K562 (cell line): Measurements from ENCODE around the gene POLR2L. TPM values are rescaled to one million over a fixed set of nuclear protein-coding genes. Genes with fewer than 3 reads are reported as not detected.
A peak's percentile ranks its signal among the peaks of the same experiment; 100 is the strongest.

Source experiments
- BMI1 ChIP-seq: fragments of 150-350 bp; IDR thresholded peaks from 2 replicates; pipeline ENCODE4 v1.6.1; 2014; ENCODE audit warnings: low read length
- CHD4 ChIP-seq: fragments of 200-600 bp; sonication (generic); IDR thresholded peaks from 3 replicates; pipeline ENCODE4 v1.6.1; 2012; ENCODE audit warnings: low read depth, mild to moderate bottlenecking, mixed read lengths, low read length, inconsistent platforms; ENCODE audit not compliant: insufficient read depth, insufficient replicate concordance, poor library complexity, severe bottlenecking
- E2F3 ChIP-seq: fragments of 250-450 bp; sonication (Bioruptor Pico); IDR thresholded peaks from 2 replicates; pipeline ENCODE4 v1.4.0; 2020; ENCODE audit warnings: mild to moderate bottlenecking
- MAFG ChIP-seq: fragments of 450-650 bp; conservative IDR thresholded peaks from 2 replicates; pipeline ENCODE4 v1.6.1; 2016; ENCODE audit warnings: missing genetic modification characterization, missing compliant biosample characterization
- NRF1 ChIP-seq, 2 experiments: fragments of 450-650 bp; IDR thresholded peaks in 1 of 2; conservative IDR thresholded peaks in 1 of 2; 2 replicates each; pipeline ENCODE4 v1.6.1; 2014; ENCODE audit warnings: mild to moderate bottlenecking in 2 of 2
- ZBTB5 ChIP-seq: fragments of 450-650 bp; IDR thresholded peaks from 2 replicates; pipeline ENCODE4 v1.6.1; 2017; ENCODE audit warnings: antibody characterized with exemption
- ZNF280B ChIP-seq: fragments of 250-450 bp; sonication (Bioruptor Pico); IDR thresholded peaks from 2 replicates; pipeline ENCODE4 v1.5.1; 2021; ENCODE audit warnings: mild to moderate bottlenecking
- polyA plus RNA-seq, 8 experiments: library from polyadenylated mRNA; depleted of rRNA in 4 of 8; stranded (reverse) in 5 of 8; unstranded in 3 of 8; fragments of >200 nt; fragmentation: Nextera tagmentation in 2 of 8; fragmentation: Illumina TruSeq in 1 of 8; extraction: Ambion mirVana in 2 of 8; extraction: Trizol in 1 of 8; gene quantifications; 2 replicates each; pipeline versions ENCODE4 v1.2.1 to v1.2.3, GENCODE V29; 2011 to 2014; ENCODE audit warnings: inconsistent platforms in 1 of 8, missing spikeins in 1 of 8
- total RNA-seq, 7 experiments: library from RNA; depleted of rRNA in 6 of 7; stranded (reverse); fragments of >200 nt in 6 of 7; fragmentation: Illumina TruSeq in 2 of 7; extraction: Trizol in 2 of 7; gene quantifications; 2 replicates each; pipeline versions ENCODE4 v1.2.1 to v1.2.3, GENCODE V29; 2011 to 2021; ENCODE audit warnings: low replicate concordance in 1 of 7
- TF ChIP-seq, protein P1 (sequence below): sonication (generic); formaldehyde crosslinking; IDR thresholded peaks from 2 replicates; pipeline ENCODE4 v1.8.1; 2023; ENCODE audit warnings: mild to moderate bottlenecking, missing genetic modification reagents
- TF ChIP-seq, protein P2 (sequence below), 2 experiments: fragments of 450-650 bp in 1 of 2; sonication (generic) in 1 of 2; formaldehyde crosslinking in 1 of 2; IDR thresholded peaks in 1 of 2; conservative IDR thresholded peaks in 1 of 2; 2 replicates each; pipeline versions ENCODE4 v1.6.1 to v1.8.1; 2016 to 2023; ENCODE audit warnings: mild to moderate bottlenecking in 2 of 2, moderate library complexity in 2 of 2, inconsistent platforms in 1 of 2, missing genetic modification reagents in 1 of 2
- TF ChIP-seq, protein P3 (sequence below): fragments of 450-650 bp; IDR thresholded peaks from 2 replicates; pipeline ENCODE4 v1.6.1; 2017; ENCODE audit warnings: antibody characterized with exemption, mild to moderate bottlenecking
- TF ChIP-seq, protein P4 (sequence below): sonication (generic); formaldehyde crosslinking; IDR thresholded peaks from 2 replicates; pipeline ENCODE4 v1.8.1; 2023; ENCODE audit warnings: mild to moderate bottlenecking, missing genetic modification reagents

The POLR2L gene
- total and polyA plus RNA-seq, 9 of the 15 experiments (the other 6 are each of a cell fraction or from before 2014, with no cell fraction given) = 38.3 to 688 (median 108) TPM

DNA sequence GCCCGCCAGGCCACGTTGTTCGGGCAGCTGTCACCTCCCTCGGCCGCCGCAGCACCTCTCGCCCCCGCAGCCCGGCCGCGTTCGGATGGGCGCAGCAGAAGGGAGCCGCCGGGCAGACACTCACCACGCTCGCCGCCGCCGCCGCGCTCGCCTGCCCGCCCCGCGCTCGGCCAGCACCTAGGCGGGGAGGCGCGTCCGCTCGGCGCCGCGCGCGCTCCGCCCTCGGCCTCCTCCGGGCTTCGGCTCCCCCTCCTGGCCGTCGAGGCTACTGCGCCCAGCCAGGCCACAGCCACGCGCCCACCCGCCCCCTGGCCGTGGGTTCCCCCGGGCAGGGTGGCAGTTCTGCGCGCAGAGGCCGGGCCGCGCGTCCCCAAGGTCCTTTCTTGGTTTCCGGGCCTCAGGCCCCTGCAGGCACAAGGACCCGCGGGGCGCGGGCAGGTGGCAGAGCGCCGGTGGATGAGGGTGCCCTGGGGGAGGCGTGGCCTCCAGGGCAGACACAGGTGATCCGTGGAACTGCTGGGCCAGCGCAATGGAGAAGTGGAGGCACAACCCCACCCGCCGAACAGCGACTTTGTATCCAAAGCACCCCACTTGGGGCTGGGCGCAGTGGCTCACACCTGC is 44.1 kb downstream of the POLR2L start, which contains the start of gene SLC25A22 (continued):
- TF ChIP-seq, protein P1, sequence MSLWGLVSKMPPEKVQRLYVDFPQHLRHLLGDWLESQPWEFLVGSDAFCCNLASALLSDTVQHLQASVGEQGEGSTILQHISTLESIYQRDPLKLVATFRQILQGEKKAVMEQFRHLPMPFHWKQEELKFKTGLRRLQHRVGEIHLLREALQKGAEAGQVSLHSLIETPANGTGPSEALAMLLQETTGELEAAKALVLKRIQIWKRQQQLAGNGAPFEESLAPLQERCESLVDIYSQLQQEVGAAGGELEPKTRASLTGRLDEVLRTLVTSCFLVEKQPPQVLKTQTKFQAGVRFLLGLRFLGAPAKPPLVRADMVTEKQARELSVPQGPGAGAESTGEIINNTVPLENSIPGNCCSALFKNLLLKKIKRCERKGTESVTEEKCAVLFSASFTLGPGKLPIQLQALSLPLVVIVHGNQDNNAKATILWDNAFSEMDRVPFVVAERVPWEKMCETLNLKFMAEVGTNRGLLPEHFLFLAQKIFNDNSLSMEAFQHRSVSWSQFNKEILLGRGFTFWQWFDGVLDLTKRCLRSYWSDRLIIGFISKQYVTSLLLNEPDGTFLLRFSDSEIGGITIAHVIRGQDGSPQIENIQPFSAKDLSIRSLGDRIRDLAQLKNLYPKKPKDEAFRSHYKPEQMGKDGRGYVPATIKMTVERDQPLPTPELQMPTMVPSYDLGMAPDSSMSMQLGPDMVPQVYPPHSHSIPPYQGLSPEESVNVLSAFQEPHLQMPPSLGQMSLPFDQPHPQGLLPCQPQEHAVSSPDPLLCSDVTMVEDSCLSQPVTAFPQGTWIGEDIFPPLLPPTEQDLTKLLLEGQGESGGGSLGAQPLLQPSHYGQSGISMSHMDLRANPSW (CRISPR knock-in tag) = no peak
- TF ChIP-seq BMI1 (no peak), E2F3 (CRISPR knock-in tag) (no peak), ZBTB5 (no peak), MAFG (tag) (no peak), CHD4 (no peak), NRF1 (conservative IDR thresholded peaks at IDR 0.05 in 1 of 2, IDR thresholded peaks at IDR 0.05 in 1 of 2) (0 out of 4 replicates have a peak, but pooled peaks of 1 of the 2 experiments have one; percentile 4), ZNF280B (CRISPR knock-in tag) (no peak)
- TF ChIP-seq, protein P2, sequence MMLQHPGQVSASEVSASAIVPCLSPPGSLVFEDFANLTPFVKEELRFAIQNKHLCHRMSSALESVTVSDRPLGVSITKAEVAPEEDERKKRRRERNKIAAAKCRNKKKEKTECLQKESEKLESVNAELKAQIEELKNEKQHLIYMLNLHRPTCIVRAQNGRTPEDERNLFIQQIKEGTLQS (IDR thresholded peaks at IDR 0.05) = no peak
- TF ChIP-seq, protein P2 (CRISPR knock-in tag; conservative IDR thresholded peaks at IDR 0.05) = no peak
- TF ChIP-seq, protein P3, sequence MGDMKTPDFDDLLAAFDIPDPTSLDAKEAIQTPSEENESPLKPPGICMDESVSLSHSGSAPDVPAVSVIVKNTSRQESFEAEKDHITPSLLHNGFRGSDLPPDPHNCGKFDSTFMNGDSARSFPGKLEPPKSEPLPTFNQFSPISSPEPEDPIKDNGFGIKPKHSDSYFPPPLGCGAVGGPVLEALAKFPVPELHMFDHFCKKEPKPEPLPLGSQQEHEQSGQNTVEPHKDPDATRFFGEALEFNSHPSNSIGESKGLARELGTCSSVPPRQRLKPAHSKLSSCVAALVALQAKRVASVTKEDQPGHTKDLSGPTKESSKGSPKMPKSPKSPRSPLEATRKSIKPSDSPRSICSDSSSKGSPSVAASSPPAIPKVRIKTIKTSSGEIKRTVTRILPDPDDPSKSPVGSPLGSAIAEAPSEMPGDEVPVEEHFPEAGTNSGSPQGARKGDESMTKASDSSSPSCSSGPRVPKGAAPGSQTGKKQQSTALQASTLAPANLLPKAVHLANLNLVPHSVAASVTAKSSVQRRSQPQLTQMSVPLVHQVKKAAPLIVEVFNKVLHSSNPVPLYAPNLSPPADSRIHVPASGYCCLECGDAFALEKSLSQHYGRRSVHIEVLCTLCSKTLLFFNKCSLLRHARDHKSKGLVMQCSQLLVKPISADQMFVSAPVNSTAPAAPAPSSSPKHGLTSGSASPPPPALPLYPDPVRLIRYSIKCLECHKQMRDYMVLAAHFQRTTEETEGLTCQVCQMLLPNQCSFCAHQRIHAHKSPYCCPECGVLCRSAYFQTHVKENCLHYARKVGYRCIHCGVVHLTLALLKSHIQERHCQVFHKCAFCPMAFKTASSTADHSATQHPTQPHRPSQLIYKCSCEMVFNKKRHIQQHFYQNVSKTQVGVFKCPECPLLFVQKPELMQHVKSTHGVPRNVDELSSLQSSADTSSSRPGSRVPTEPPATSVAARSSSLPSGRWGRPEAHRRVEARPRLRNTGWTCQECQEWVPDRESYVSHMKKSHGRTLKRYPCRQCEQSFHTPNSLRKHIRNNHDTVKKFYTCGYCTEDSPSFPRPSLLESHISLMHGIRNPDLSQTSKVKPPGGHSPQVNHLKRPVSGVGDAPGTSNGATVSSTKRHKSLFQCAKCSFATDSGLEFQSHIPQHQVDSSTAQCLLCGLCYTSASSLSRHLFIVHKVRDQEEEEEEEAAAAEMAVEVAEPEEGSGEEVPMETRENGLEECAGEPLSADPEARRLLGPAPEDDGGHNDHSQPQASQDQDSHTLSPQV = peak; percentile 57; the same call in 1 of the 2 replicates
- TF ChIP-seq, protein P4, sequence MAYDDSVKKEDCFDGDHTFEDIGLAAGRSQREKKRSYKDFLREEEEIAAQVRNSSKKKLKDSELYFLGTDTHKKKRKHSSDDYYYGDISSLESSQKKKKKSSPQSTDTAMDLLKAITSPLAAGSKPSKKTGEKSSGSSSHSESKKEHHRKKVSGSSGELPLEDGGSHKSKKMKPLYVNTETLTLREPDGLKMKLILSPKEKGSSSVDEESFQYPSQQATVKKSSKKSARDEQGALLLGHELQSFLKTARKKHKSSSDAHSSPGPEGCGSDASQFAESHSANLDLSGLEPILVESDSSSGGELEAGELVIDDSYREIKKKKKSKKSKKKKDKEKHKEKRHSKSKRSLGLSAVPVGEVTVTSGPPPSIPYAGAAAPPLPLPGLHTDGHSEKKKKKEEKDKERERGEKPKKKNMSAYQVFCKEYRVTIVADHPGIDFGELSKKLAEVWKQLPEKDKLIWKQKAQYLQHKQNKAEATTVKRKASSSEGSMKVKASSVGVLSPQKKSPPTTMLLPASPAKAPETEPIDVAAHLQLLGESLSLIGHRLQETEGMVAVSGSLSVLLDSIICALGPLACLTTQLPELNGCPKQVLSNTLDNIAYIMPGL (CRISPR knock-in tag) = 0 out of 2 replicates have a peak, but pooled peaks have one; percentile 77
